Thyroid gland (tissue), 4 donors: ENCODE data around the gene PPP2R5C. TPM values are rescaled to one million over a fixed set of nuclear protein-coding genes. Genes with fewer than 3 reads are reported as not detected.

ENCODE experiments used
- DNase-seq, 2 donors: peaks; one replicate each; pipeline ENCODE4 v3.0.0-alpha.2; 2019
- H3K27ac ChIP-seq, 3 donors: fragments of 200-600 bp; sonication (generic); 1 replicate in 2 of 3; 2 replicates in 1 of 3; pipeline ENCODE4 v1.5.1; 2016 to 2019; ENCODE audit warnings: mild to moderate bottlenecking in 1 of 3, moderate library complexity in 1 of 3
- H3K27me3 ChIP-seq: fragments of 200-600 bp; sonication (generic); one replicate; pipeline ENCODE4 v1.5.1; 2019
- H3K36me3 ChIP-seq, 2 donors: fragments of 200-600 bp; sonication (generic); one replicate each; pipeline ENCODE4 v1.5.1; 2016 to 2019
- H3K4me1 ChIP-seq, 2 donors: fragments of 200-600 bp; sonication (generic); one replicate each; pipeline ENCODE4 v1.5.1; 2017 to 2019
- H3K4me3 ChIP-seq, 3 donors: fragments of 200-600 bp; sonication (generic); replicated peaks in 1 of 3; 1 replicate in 2 of 3; 2 replicates in 1 of 3; pipeline ENCODE4 v1.5.1; 2016; ENCODE audit warnings: mild to moderate bottlenecking in 1 of 3
- H3K9me3 ChIP-seq: fragments of 200-600 bp; sonication (generic); one replicate; pipeline ENCODE4 v1.5.1; 2017
- CTCF ChIP-seq, 6 experiments: fragments of 200-600 bp in 3 of 6; fragments of 450-650 bp in 3 of 6; sonication (generic) in 3 of 6; IDR thresholded peaks; one replicate each; pipeline ENCODE4 v1.5.1; 2016 to 2019; ENCODE audit warnings: antibody characterized with exemption in 6 of 6, mild to moderate bottlenecking in 2 of 6, inconsistent platforms in 1 of 6, moderate library complexity in 1 of 6
- POLR2A ChIP-seq, 2 donors: fragments of 450-650 bp; IDR thresholded peaks; one replicate each; pipeline ENCODE4 v1.6.1; 2017; ENCODE audit warnings: antibody characterized with exemption in 2 of 2, mild to moderate bottlenecking in 2 of 2, moderate library complexity in 1 of 2
- WGBS, 2 donors: methylation state at CpG; one replicate each; pipeline ENCODE4 v1.1.5; 2017; 5-methylcytosine and 5-hydroxymethylcytosine counted together
- intact Hi-C: fragments of 100-400 bp; cut with DNase I; formaldehyde crosslinking; loops from one replicate; pipeline ENCODE4 v1.15.1; 2023
- total RNA-seq, 4 donors: library from RNA; depleted of rRNA; stranded (reverse); fragments of >200 nt; gene quantifications; one replicate each; pipeline ENCODE4 v1.2.3, GENCODE V29; 2016

Gene PPP2R5C
- total RNA-seq, 4 donors from 2014 or later: 105 to 209 (median 141) TPM

- H3K4me3 ChIP-seq: no peak overlapping the region
- intact Hi-C loops: no loop called here
- no peak for TF ChIP-seq POLR2A (IDR thresholded peaks at IDR 0.05)
- no peak for TF ChIP-seq CTCF (IDR thresholded peaks at IDR 0.05)
- H3K27me3 ChIP-seq: no peaks in the 10 kb centered on the region
- no peak for DNase-seq
- H3K36me3 ChIP-seq: peaks cover 31 to 42% of the 10 kb centered on the region in 2 donors
- no peak overlapping the region for H3K27ac ChIP-seq
- WGBS, 2 donors: 89 to 91% methylated on average over 10 of the region's 10 CpGs
- H3K4me1 ChIP-seq: no peaks in the 10 kb centered on the region
- no peaks in the 10 kb centered on the region for H3K9me3 ChIP-seq
Measured at GRCh38 chr14:101888182-101888581, 126.7 kb downstream of the PPP2R5C start.

- H3K27me3 ChIP-seq: no peaks in the 10 kb centered on the region
- intact Hi-C loops: no loop called here
- no peaks in the 10 kb centered on the region for H3K4me1 ChIP-seq
- no peak overlapping the region for H3K27ac ChIP-seq
- DNase-seq: no peak
- WGBS, 2 donors: 95 to 96% methylated on average over 10 of the region's 10 CpGs
- H3K9me3 ChIP-seq: no peaks in the 10 kb centered on the region
- peaks cover 27 to 33% of the 10 kb centered on the region in 2 donors for H3K36me3 ChIP-seq
- no peak overlapping the region for H3K4me3 ChIP-seq
- TF ChIP-seq CTCF (IDR thresholded peaks at IDR 0.05): no peak
- no peak for TF ChIP-seq POLR2A (IDR thresholded peaks at IDR 0.05)
Measured at GRCh38 chr14:101889366-101889765, 127.9 kb downstream of the PPP2R5C start.

- H3K4me1 ChIP-seq: no peaks in the 10 kb centered on the region
- TF ChIP-seq POLR2A (IDR thresholded peaks at IDR 0.05) (no peak), CTCF (IDR thresholded peaks at IDR 0.05) (no peak)
- H3K36me3 ChIP-seq: peaks cover 22 to 32% of the 10 kb centered on the region in 2 donors
- no peaks in the 10 kb centered on the region for H3K9me3 ChIP-seq
- no peaks in the 10 kb centered on the region for H3K27me3 ChIP-seq
- intact Hi-C loops: no loop called here
- H3K27ac ChIP-seq: no peak overlapping the region
- 67 to 80% methylated on average over 7 of the region's 7 CpGs for WGBS, 2 donors
- no peak overlapping the region for H3K4me3 ChIP-seq
- DNase-seq: no peak
Measured at GRCh38 chr14:101889898-101890297, 128.4 kb downstream of the PPP2R5C start.

GRCh38 chr14:101891471-101891870, 130.0 kb downstream of the PPP2R5C start:
- WGBS, 2 donors: 94 to 98% methylated on average over 20 of the region's 20 CpGs
- intact Hi-C loops: no loop called here
- Histone ChIP-seq H3K9me3 (no peaks in the 10 kb centered on the region), H3K27me3 (no peaks in the 10 kb centered on the region), H3K27ac (no peak overlapping the region), H3K36me3 (peaks cover 25 to 29% of the 10 kb centered on the region in 2 donors), H3K4me3 (no peak overlapping the region), H3K4me1 (no peaks in the 10 kb centered on the region)
- no peak for DNase-seq
- TF ChIP-seq POLR2A (IDR thresholded peaks at IDR 0.05) (no peak), CTCF (IDR thresholded peaks at IDR 0.05) (no peak)

- Histone ChIP-seq H3K9me3 (no peaks in the 10 kb centered on the region), H3K4me3 (no peak overlapping the region), H3K27me3 (no peaks in the 10 kb centered on the region), H3K27ac (no peak overlapping the region), H3K4me1 (no peaks in the 10 kb centered on the region), H3K36me3 (peaks cover 21 to 33% of the 10 kb centered on the region in 2 donors)
- WGBS, 2 donors: 86 to 88% methylated on average over 3 of the region's 3 CpGs
- no peak for DNase-seq
- TF ChIP-seq CTCF (IDR thresholded peaks at IDR 0.05): no peak
- no peak for TF ChIP-seq POLR2A (IDR thresholded peaks at IDR 0.05)
- intact Hi-C loops: no loop called here
Measured at GRCh38 chr14:101893759-101894158, 132.2 kb downstream of the PPP2R5C start.
